ENCODE results near the gene MAGEF1.
"Not testable (repeated sequence)": the region's sequence is repeated elsewhere in the genome, so short reads cannot be mapped to it uniquely, and the experiment has no call there.

MAGEF1 gene

DNA sequence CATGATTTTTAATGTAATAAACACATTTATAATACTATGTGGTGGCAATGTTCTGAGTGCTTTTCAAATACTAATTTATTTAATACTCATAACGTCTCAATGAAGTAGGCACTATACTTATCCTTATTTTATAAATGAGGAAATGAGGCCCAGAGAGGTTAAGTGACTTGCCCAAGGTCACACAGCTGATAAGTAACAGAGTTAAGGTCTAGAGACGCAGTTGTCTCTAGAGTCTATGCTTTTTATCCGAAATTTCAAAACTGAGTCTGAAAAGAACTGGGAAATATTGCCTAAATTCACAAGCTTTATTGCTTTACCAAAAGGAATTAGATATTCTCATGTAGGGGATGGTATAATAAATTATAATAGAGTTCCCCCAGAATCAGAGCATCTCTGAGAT lies 31.4 kb upstream of the MAGEF1 start:
- no peak for DNase-seq

DNA sequence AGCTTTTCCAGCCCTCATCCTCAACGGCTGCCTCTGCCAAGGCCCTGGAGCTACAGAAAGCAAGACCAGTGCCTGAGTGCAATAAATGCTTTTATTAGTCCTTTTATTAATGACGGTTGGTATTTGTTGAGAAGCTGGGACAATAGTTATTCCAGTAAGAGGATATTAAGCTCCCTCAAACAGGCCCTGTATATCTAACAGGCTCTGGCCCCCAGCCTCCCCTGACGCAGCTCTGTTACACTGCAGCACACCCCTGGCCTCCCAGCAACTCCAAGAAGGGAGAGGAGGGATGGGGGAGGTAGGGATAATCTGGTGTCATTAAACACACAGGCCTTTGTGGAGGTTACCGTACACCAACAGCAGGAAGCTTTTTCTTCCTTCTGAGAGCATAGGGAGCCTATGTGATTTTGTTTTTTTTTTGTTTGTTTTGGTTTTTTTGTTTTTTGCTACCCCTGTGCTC lies 30.8 kb upstream of the MAGEF1 start:
- DNase-seq = no peak

DNA sequence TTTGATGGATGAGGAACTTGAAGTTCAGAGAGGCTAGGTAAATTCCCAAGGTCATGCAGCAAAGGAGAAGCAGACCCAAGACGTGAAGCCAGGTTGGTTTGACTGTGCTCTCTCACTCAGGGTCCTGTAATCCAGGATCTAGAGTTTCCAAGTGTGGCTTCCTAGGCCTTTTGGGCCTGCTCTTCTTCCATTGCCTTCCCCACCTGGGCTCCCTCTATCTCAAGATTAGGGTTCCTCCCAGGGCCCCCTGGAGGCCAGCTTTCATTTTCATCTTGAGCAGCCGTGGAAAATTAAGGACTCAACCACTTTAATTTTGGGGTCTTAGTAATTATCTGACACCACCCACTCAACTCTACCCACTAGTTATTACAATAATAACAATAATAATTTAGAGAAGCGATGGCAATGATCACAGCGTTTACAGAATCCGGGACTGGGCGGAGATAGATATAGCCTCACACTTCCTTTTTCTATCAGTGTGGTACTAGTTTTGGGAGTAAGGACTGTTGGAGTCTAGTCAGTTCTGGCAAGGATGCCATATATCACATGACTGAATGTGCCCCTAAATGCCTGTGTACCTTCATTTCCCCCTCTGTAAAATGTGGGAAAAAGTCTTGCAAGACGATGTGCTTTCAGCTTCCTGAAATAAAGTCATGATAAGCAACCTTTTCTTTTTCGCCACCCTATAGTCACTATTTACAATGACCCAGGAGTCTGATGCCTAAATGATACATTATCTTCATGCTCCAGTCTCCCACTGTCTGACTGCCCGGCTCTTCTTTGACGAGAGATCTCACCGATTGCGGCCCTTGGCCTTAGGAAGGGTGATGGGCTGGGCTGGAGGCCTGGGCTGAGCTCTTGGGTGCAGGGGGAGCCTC lies 30.2 kb upstream of the MAGEF1 start:
- no peak for DNase-seq

DNA sequence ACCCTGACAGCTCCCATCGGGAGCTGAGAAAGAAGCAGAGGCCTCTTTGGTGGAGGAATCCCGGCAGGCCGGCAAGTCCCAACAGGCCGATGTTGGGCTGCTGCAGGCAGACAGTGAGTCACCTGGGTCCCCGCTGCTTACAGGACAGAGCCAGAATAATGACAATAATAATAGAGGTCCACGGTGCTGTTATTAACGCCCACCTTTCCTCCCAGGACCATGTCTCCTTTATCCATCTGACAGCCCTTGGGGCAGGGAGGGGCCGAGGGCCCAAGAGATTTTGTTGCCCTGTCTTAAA lies 29.3 kb upstream of the MAGEF1 start:
- no peak for DNase-seq

DNA sequence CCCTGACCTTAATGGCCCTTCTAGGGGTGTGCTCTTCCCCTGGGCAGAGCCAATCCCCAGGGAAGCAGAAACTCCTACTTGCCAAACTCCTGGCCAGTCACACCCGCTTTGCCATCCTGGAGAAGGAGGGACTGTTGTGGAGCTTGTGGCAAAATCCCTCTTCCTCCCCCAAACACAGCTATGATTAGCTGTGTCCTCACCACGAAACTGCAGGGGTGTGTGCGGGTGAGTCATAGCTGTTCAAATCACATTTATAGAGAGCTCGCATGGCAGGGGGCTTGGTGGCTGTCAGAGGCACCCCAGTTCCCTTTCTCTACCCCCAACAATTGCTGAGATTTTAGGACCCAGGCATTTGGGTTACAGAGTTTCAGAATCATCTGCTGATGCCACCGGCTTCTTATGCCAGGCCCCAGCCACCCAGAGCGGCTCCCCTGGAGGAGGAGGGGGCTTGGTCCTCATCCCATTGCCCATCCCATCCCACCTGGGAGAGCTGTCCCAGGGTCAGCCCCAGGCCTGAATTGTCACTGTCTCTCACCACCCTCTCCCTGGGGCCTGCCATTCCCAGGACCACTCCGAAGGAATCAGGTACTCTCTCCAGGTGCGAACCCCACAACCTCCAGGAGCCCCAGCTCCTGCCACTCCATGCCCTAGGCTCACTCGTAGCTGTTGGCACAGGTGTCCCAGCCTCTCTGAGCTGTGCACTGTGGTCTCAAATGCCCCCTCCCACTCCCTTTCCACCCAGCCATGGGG lies 28.8 kb upstream of the MAGEF1 start:
- DNase-seq = peak in 20 of 56 donors; percentile 4 to 70 (median 30)

DNA sequence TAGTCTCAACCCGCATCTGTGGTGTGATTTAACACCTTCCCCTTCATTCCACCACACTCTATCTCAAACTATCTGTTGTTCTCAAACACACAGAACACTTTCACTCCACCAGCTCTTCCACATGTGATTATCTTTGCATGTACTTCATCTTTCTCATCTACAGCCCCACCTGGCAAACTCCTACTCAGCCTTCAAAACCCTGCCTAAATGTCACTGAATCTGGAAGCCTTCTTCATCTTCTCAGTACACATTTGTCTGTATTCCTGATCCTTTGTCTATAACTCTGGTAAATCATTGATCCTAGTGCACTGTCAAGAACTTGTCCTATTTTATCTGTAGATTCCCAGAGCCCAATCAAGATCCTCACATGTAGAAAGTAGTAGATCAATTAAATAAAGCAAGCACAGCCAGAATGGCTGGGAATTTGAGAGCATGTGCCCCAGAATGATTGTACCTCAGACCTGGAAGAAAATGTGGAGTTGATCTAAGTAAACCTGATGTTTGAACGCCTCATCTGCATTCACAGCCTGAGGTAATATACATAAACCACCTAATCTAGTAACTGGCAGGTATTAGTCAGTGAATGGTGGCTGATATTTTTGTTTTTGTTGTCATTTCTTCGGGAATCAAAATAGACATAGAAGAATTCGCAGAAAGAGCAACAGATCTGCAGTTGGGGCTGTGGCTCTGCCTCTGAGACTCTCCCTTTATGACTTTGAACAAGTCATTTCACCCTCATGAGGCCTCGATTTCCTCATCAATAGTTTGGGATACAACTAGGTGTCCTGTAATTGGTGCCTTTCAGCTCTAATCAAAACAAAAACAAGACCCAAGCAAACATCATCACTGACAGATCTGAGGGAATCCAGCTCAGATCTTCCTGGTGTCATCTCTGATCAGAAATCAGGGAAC lies 28.0 kb upstream of the MAGEF1 start:
- DNase-seq = no peak

DNA sequence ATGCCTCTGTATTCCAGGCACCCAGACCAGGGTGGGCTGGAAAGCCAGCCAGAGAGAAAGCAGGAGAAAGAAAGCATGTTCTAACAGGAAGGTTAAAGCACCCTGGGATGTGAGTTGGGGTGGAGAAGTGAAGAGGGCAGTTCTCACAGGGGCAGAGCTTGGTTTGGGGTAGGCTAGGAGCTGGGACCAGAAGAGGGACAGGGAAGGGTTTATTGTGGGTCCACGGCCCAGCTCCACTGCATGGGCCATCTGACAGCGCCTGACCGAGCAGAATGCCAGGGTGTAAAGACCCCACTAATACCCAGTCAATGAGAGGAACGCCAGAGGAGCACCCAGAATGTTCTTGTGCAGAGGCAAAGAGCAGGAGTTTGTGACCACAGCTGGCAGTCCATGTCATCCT lies 27.1 kb upstream of the MAGEF1 start:
- no peak for DNase-seq

DNA sequence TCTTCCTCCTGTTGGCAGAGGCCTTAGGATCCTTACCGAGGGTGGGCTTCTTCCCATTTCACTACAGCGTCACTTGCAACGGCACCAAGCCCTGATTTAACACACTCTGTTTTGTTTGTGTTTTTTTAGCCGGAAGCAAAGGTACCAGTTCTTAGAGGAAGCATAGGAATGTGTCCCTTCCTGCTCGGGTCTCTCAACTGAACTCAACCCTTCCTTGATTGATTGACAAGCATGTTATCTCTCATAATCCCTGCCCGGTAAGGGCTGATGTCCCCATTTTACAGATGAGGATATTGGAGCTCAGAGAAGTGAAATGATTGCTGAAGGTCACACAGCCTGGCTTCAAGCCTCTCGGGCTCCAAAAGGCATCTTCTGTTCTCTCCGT lies 26.6 kb upstream of the MAGEF1 start:
- DNase-seq = no peak

DNA sequence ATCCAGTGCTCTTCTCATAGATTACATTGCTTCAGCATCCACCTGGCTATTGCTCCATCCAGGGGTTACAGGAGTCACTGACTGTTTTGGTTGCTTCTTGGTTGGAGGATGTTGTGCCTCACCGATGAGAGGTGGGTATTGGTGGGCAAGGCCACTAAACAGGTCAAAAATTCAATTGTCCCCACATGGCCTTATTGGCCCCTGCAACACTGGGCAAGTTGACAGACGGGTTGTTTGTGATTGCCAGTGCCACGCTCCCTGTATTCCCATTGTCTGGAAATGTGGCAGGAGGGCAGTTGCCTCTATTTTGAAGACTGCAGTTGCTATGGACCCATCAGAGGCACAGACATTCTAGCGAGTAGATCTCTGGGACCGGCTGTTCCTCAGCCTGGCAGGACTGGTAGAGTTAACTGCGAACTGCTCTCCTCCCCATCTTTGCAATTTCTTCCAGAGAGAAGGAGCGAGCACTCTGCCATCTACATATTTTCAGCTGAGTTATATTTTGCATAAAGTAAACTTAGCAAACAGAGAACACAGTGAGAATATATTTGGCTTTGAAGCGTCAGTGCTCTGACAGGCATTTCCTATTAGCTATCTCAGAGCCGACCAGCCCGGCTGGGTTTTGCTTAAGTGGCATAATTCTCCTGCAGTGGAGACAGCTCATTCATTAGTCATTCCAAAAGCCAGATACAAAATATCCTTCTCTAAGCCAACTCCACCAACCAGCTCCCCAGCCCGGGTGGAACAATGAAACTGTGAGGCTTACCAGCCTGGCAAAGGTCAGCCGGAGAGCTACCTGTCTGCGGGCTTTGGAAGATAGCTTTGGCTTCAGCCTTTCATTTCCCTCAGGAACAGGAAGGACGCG lies 26.0 kb upstream of the MAGEF1 start:
- DNase-seq = peak in 5 of 56 donors; percentile 3 to 38 (median 16)

DNA sequence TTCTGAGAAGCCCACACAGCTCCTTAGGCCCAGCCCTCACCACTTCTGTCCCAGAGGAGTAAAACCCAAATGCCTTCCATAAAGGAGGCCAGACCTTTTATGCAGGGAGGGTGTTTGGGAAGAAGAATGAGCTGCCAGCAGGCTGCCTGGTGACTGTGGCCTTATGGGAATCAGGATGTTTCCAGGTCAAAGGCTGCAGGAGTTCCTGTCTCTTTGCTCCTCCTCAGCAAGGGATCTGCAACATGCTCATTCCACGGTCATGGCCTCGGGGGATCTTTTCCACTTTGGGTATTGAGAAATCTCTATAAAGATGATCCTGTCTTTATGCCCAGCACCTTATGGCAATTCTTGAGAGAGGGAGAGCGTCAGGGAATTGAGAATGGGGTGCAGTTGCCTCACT lies 25.2 kb upstream of the MAGEF1 start:
- DNase-seq = no peak

DNA sequence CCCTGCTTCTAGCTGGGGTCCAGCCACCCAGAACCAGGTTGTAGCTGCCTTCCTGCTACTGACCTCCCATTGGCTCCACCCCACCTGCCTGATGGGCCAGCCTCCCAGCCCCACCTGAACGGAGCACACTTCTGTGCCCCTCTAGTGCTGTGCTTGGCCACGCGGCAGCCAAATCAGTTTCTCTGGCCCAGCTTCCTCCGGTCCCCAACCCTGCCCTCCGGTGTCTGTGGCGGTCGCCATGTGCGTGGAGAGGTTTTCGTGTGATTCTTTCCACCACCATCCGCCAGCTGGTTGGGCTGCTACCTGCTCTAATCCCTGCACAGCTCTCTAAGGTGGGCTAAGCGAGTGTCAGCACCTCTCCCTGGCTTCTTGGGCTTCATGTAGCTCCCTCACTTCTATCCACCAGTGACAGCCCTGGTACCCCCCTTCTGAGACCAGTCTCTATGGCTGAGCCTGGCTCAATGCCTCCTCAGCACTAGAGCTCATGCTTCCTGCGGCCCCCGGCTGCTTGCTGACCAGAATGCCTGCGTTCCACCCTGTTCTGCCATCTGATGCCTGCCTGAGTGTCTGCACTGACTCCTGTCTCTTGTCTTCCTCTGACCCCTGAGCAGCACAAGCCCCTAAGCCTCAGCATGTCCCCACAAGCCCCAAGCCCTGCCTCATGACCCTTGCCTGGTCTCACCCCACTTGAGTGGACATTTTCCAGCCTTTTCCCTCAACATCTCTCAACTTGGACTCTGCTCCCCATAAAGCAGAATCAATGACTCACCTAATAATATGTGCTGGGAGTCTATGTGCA lies 23.2 kb upstream of the MAGEF1 start:
- no peak for DNase-seq

DNA sequence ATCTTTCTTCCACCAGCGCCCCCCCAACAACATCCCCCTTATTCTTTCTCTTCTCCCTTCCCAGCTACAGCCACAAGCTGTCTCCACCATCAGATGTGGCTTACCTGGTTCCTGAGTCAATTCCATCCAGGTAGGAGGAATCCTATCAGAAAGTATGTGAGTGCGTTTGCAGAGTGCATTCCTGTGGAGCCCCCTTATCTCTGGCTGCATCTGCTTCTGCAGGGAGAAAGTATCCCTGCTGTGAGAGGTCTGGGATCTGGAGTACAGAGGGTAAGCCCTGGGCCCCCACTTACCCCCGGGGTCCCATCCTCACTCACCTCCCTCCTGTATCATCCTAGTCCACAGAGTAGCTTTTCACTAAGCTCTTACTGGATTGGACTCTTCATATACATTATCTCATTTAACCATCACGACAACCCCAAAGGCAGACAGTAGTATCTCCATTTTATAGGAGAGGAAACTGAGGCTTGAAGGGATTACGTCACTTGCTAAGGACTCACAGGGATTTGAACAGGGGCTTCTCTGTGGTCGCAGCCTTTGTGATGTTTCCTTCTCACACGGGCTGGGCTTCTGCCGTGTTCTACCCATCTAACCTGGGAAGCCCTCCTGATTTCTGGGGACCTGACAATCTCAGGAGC lies 22.2 kb upstream of the MAGEF1 start:
- no peak for DNase-seq

DNA sequence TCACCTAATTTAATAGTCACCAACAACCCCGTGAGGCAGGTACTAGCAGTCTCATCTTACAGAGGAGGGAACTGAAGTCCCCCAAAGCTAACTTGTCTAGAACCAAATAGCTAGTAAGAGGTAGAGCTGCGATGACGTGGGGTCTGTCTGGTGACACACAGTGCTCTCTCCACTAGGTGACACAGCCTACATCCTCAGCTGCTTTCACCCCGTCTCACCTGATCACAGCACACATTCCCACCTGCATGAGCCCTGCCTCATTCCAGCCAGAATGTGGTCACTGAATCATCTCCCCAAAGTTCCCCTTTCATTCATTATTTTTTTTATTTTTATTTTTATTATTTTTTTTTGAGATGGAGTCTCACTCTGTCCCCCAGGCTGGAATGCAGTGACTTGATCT lies 21.3 kb upstream of the MAGEF1 start:
- no peak for DNase-seq

DNA sequence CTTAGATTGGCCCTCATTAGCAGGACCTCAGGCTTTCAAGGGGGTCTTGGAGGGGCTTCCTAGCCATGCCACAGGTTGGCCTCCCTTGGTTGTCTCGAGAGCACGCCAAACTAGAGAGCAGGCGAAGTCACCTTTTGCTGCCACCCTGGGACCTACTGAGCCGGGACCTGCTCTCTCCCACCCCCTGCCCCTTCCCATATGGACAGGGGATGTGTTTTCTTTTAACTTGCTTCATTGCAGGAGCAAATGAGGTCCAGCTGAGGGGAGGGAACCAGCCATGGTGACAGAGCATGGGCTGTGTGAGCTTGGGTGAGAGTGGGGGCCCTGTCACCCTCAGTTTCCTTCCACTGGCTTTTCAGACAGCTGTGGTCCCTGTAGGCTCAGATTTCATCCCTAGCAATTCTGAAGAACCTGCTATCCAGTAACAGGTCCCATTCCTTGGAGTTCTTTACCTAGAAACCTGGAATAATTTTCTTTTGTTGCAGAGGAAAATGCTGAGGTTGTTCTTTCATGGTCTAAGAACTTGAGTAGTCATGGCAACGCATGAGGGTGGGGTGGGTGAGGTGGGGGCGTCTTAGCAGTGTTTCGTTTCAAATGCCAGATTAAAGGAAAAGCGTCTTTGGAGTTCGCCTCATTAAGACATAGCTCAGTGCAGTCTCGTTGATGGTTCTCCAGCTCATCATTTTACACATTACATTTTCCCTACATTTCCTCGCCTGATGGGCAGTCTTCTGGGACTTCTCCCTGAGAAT lies 20.1 kb upstream of the MAGEF1 start:
- no peak for DNase-seq

DNA sequence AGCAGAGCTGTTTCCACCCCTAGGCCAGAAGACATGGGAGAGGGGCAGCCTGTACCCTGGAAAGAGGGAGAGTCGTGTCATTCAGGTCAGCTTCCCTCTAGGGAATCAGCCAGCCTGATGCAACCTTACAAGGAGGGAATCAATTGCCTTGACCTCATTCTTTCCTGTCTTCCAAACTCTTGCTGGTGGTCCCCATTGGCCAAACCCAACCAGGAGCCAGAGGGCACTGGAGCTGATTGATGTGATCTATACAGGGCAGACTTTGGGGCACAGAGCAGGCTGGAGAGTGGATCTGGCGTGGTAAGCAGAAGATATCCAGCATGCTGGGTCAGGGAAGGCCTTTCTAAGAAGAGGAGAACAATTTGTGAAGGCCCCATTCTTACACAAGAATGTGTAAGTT lies 19.1 kb upstream of the MAGEF1 start:
- DNase-seq = no peak

DNA sequence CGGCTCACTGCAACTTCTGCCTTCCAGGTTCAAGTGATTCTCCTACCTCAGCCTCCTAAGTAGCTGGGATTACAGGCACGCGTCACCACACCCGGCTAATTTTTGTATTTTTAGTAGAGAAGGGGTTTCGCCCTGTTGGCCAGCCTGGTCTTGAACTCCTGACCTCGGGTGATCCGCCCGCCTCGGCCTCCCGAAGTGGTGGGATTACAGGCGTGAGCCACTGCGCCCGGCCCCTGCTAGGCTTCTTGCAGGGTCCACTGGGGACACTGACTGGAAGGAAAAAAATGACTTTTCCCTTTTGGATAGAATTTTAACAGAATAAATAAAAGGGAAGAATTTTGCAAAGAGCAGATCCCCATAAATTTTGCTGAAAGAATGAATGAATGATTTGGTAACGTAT lies 17.3 kb upstream of the MAGEF1 start:
- not testable (repeated sequence) for DNase-seq

DNA sequence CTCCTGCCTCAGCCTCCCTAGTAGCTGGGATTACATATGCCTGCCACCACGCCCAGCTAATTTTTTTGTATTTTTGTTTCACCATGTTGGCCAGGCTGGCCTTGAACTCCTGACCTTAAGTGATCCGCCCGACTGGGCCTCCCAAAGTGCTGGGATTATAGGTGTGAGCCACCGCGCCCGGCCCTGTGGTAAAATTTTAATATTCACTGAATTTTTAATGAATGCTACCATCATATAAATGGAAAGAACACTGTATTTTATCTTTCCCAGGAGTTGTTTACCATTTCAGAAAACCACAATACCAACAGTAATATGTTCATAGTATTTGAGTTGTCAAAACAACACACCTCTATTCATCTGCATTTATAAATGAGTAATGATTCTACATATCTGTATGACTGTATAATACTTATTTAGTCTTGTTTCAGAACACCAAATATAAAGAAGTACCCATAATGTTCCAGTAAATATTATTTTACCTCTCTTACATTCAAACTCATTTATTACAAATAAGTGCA lies 16.2 kb upstream of the MAGEF1 start:
- DNase-seq = no peak

DNA sequence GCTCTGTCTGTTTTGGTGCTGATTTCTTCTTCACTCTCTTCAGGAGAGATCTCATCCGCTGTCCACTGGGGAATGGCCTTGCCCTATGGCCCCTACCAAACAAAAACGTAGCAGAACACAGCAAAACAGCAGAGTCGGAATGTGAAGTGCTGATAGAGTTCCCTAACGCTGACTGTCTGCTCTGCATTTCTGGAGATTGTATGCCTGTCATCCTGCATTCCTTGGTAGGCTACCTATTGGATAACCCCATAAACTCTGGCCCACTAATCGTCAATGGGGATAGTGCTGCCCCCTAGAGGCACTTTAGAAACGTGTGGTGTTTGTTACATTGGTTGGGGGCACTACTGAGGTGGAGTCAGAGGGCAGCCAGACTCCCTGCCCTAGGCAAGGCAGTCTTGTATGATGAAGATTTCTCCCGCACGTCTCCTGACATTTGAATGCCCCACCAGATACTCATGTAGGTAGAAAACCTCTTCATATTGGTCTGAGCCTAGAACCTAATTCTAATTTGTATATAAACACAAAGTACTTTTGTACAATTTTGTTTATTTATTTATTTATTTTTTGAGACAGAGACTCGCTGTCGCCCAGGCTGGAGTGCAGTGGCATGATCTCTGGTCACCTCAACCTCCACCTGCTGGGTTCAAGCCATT lies 15.6 kb upstream of the MAGEF1 start:
- DNase-seq = peak in 27 of 56 donors; percentile 2 to 76 (median 19)
